C4-2B (cell line): ENCODE data around the gene ATP2A1.

Source experiments
- ZFX ChIP-seq: fragments of 450-650 bp; IDR thresholded peaks from 2 replicates; pipeline ENCODE4 v1.6.1; 2017
- TF ChIP-seq, protein P1 (sequence below): fragments of 450-650 bp; conservative IDR thresholded peaks from 2 replicates; pipeline ENCODE4 v1.5.1; 2017; ENCODE audit warnings: mild to moderate bottlenecking

DNA sequence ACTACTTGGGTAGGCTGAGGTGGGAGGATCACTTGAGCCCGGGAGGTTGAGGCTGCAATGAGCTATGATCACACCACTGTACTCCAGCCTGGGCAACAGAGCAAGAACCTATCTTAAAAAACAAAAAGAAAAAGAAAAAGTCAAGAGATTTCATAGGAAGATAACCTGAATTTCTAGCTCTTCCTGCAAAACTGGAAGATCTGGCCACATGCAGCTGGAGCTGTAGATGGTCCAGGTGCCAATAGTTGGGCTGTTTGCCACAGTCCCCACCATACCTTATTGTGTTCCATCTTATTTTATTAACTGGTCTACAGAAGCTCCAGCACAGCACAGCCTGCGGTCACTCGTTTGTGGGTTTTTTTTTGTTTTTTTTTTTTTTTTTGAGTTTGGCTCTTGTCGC is 15.0 kb downstream of the ATP2A1 start:
- TF ChIP-seq, protein P1, sequence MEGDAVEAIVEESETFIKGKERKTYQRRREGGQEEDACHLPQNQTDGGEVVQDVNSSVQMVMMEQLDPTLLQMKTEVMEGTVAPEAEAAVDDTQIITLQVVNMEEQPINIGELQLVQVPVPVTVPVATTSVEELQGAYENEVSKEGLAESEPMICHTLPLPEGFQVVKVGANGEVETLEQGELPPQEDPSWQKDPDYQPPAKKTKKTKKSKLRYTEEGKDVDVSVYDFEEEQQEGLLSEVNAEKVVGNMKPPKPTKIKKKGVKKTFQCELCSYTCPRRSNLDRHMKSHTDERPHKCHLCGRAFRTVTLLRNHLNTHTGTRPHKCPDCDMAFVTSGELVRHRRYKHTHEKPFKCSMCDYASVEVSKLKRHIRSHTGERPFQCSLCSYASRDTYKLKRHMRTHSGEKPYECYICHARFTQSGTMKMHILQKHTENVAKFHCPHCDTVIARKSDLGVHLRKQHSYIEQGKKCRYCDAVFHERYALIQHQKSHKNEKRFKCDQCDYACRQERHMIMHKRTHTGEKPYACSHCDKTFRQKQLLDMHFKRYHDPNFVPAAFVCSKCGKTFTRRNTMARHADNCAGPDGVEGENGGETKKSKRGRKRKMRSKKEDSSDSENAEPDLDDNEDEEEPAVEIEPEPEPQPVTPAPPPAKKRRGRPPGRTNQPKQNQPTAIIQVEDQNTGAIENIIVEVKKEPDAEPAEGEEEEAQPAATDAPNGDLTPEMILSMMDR, result no peak
- no peak for TF ChIP-seq ZFX
